ENCODE results near the gene FAM131A. TPM values are rescaled to one million over a fixed set of nuclear protein-coding genes. Genes with fewer than 3 reads are reported as not detected.

Gene FAM131A
- total RNA-seq: 30.9 and 36.8 TPM in 2 replicates

DNA sequence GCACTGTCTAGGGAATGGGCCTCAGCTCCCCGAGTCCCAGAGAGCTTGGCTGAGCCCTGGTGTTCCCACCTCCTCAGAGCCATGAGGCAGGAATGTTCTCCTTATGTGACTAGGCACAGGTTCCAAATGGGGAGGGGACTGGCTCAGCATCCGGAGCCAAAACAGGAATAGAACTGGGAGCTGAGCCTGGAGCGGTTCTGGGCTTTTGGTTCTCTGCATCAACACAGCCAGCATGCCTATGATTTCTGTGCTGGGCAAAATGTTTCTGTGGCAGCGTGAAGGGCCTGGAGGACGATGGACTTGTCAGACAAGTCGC, at the start of gene FAM131A:
Gene FAM131A, plus strand, starts transcription at position 202 of the 316 bp plus-strand sequence. Its CDS starts 31 bp downstream, at position 233.
- no peak for DNase-seq (ENCODE audit: extremely low read depth, low read depth, low spot score)

DNA sequence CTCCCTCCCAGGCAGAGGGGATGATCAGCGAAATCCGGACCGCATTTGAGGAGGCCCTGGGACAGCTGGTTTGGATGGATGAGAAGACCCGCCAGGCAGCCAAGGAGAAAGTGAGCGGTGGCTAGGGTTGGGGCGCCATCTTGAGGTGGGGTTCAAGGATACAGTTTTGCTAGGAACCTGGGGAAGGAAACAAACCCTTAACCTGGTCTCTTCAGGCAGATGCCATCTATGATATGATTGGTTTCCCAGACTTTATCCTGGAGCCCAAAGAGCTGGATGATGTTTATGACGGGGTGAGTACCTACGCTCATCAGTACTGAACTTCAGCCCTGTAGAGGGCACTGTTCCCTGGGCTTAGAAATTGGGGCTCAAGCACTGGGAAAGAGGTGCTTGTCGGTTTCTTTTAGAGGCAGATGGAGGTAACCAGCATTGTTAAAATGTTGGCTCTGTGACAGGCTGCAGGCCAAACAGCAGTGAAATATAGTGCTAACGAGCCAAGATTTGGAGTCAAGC, 47.9 kb upstream of the FAM131A start:
- DNase-seq (ENCODE audit: extremely low read depth, low read depth, low spot score): no peak

DNA sequence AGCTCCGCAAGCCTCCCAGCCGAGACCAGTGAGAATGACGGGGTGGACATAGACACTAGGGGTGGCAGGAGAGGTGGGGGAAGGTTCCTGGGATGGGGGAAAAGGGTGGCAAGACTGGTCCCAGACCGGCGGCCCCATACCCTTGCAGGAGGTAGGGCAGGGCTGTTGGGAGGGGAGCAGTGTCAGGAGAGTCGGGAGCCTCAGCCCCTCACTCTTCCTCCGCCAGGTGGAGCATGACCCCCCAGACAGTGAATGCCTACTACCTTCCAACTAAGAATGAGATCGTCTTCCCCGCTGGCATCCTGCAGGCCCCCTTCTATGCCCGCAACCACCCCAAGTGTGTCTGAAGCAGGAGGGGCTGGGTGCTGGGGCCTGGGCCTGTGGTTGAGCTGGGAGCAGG, 47.1 kb upstream of the FAM131A start:
- no peak for DNase-seq (ENCODE audit: extremely low read depth, low read depth, low spot score)

DNA sequence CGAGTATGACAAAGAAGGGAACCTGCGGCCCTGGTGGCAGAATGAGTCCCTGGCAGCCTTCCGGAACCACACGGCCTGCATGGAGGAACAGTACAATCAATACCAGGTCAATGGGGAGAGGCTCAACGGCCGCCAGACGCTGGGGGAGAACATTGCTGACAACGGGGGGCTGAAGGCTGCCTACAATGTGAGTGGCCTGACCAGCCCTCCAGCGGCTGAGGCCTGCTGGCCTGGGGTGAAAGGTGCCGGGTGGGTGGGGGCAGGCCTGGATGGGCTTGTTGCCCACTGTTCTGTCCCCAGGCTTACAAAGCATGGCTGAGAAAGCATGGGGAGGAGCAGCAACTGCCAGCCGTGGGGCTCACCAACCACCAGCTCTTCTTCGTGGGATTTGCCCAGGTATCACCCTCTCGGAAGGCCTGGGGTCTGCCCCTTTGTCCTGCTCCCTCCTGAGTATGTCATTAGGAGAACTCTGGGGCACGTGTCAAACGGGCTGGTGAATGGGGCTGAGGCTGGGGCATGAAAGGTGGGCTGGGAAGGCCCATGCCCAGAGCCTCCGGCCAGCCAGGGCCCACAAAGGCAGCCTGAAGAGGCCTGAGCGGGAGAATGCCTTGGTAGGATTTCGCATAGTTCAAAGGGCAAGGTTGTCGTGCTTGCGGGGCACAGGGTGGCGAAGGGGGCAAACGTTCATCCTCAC, 46.2 kb upstream of the FAM131A start:
- DNase-seq (ENCODE audit: extremely low read depth, low read depth, low spot score): no peak

- no peak for DNase-seq (ENCODE audit: extremely low read depth, low read depth, low spot score)
Measured at GRCh38 chr3:184291738-184292445, 45.5 kb upstream of the FAM131A start.

- no peak for DNase-seq (ENCODE audit: extremely low read depth, low read depth, low spot score)
Measured at GRCh38 chr3:184295771-184296170, 41.6 kb upstream of the FAM131A start.

DNA sequence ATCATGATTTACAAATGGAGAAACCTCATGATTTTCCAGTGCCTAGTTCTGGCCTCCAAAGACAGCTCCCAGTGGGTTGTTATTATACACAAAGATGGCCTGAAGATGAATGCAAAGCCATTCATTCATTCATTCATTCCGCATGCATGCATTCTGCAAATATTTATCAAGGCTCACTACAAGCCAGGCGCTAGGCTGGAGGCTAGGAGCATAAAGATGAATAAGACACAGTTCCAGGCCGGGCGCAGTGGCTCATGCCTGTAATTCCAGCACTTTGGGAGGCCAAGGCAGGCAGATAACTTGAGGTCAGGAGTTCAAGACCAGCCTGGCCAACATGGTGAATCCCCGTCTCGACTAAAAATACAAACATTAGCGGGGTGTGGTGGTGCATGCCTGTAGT, 40.8 kb upstream of the FAM131A start:
- no peak for DNase-seq (ENCODE audit: extremely low read depth, low read depth, low spot score)

DNA sequence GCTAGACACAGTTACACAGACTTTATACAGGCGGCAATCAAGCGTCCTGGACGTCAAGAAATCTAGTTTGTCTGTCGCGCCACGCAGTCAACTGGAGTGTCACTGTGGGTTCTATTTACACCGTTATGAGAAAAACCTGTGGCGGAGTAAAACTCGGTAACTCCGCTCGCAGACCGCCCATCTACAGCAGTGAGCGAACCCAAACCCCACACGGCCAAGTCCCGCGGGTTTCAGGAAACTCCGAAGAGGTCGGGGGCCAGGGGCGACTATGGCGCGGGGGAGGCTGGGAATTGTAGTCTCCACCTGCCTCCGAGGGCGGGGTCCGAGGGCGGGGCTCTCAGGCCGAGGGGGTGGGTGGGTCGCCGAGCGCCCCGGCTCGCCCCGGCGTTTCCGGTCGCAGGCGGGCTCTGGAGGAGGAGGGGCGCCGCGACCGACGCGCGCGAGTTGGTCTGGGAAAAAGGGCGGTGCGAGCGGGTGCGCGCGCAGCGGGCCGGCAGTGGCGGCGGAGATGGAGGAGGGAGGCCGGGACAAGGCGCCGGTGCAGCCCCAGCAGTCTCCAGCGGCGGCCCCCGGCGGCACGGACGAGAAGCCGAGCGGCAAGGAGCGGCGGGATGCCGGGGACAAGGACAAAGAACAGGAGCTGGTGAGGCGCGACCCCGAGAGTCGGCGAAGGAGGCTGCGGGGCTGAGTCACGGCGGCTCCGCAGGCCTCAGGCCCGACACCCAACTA, 38.5 kb upstream of the FAM131A start, which contains the start of gene PSMD2:
Gene PSMD2, plus strand, starts transcription at position 483 of the 729 bp plus-strand sequence. Its CDS starts 26 bp downstream, at position 509.
- DNase-seq (ENCODE audit: extremely low read depth, low read depth, low spot score): no peak

- no peak for DNase-seq (ENCODE audit: extremely low read depth, low read depth, low spot score)
Measured at GRCh38 chr3:184299488-184300377, 37.7 kb upstream of the FAM131A start.

DNA sequence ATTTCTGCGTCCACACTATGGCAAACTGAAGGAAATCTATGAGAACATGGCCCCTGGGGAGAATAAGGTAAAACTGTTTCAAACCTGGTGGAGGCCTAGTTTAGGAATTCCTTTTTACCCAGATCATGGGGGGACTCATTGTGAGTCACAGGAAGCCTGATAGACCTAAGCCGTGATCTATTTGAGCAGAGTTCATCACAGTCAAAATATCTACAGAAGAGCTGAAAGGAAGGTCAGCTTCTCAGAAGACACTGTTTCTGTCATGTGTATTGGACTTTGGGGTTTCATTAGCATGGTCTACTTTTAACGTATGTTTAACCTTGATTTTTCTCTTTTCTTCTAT, 37.1 kb upstream of the FAM131A start:
- no peak for DNase-seq (ENCODE audit: extremely low read depth, low read depth, low spot score)

- no peak for DNase-seq (ENCODE audit: extremely low read depth, low read depth, low spot score)
Measured at GRCh38 chr3:184305577-184305976, 31.8 kb upstream of the FAM131A start.

DNA sequence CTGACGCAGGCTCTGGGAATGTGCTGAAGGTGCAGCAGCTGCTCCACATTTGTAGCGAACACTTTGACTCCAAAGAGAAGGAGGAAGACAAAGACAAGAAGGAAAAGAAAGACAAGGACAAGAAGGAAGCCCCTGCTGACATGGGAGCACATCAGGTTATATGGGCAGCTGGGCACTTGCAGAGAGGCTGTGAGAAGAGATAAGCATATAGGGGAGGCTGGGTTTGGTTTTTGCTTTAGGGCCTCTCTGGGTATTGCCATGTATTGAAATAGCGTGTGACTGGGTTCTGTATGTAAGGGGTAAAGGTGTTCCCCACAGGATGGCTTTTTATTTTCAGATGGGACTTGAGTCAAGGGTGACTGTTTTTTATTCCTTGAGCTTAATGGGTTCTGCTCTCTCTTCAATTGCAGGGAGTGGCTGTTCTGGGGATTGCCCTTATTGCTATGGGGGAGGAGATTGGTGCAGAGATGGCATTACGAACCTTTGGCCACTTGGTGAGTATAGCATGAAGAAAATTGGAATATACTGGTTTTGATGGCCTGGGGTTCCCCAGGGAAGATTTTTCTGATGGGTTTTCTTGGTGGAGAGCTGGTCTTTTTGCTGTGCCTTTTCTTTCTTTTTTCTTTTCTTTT, 30.9 kb upstream of the FAM131A start:
- no peak for DNase-seq (ENCODE audit: extremely low read depth, low read depth, low spot score)

DNA sequence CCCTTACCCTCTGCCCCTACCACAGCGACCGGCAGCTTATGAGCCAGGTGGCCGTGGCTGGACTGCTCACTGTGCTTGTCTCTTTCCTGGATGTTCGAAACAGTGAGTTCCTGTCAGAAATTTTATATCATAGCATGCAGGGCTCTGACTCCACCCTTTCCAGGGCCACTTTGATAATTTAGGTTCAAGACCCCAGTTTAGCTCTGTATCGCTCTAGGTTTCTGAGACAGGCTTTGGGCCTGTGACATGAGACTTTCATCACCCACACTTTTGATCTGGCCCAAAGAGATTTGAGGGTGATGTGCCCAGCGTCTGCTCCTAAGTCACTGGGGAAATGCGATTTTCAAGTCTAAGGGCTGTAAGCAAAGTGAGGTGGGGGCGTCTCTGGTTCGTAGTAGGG, 29.5 kb upstream of the FAM131A start:
- no peak for DNase-seq (ENCODE audit: extremely low read depth, low read depth, low spot score)

DNA sequence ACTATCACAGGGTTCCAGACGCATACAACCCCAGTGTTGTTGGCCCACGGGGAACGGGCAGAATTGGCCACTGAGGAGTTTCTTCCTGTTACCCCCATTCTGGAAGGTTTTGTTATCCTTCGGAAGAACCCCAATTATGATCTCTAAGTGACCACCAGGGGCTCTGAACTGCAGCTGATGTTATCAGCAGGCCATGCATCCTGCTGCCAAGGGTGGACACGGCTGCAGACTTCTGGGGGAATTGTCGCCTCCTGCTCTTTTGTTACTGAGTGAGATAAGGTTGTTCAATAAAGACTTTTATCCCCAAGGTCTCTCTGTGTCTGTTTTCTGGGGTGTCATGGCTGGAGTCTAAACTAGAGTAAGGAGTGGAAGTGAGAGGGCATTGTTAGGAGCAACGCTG, 28.7 kb upstream of the FAM131A start:
- no peak for DNase-seq (ENCODE audit: extremely low read depth, low read depth, low spot score)

DNA sequence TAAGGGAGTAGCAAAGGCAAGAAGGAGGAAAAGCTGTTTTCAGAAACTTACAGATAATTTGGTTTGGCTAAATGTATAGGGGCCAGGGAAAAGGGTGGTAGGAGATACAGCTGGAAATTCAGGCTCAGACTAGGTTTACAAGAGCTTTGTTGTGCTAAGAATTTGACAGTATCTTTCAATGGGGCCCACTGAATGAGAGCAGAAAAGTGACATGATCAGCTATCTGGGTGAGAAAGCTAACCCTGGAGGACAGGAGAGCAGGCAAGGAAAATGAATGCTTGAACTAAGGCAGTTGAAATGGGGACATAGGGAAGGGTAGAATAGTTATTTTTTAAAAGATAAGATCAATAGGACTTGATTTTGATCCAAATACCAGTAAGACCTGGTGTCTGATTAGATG, 25.8 kb upstream of the FAM131A start:
- DNase-seq (ENCODE audit: extremely low read depth, low read depth, low spot score): no peak

DNA sequence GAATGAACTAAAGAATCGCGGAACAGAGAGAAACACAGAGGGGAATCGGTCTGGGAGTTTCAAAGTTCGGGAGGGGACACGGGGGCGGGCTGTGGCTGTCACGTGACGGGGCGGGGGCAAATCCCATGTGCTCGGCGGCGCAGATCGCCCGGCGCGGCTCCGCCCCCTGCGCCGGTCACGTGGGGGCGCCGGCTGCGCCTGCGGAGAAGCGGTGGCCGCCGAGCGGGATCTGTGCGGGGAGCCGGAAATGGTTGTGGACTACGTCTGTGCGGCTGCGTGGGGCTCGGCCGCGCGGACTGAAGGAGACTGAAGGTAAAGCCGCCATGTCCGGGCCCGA, 23.1 kb upstream of the FAM131A start, which contains the start of gene EIF4G1:
Gene EIF4G1, plus strand, starts transcription at position 244 of the 337 bp plus-strand sequence. CDS start 1,191 bp downstream, outside the sequence.
- no peak for DNase-seq (ENCODE audit: extremely low read depth, low read depth, low spot score)

- no peak for DNase-seq (ENCODE audit: extremely low read depth, low read depth, low spot score)
Measured at GRCh38 chr3:184314700-184315542, 22.5 kb upstream of the FAM131A start.

DNA sequence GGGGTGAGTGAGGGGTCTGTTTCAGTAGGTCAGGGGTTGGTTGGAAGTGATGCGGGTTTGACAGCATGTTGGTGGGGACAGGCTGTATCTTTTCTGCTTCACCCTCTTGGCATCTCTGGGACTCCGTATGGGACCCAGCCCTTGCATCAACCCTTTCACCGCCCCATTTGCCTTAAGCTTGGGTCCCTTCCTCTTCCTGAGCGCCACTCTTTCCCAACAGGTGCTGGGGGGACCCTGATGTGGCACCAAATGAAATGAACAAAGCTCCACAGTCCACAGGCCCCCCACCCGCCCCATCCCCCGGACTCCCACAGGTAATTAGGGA, 21.9 kb upstream of the FAM131A start:
- DNase-seq (ENCODE audit: extremely low read depth, low read depth, low spot score): no peak

- DNase-seq (ENCODE audit: extremely low read depth, low read depth, low spot score): no peak
Measured at GRCh38 chr3:184315871-184316661, 21.3 kb upstream of the FAM131A start.

Data from glomerular endothelial cell (primary cell).